ENCODE results near the gene ACOT8. TPM values are rescaled to one million over a fixed set of nuclear protein-coding genes. Genes with fewer than 3 reads are reported as not detected.
A peak's percentile ranks its signal among the peaks of the same experiment; 100 is the strongest.

ACOT8 gene
- polyA plus RNA-seq, 3 donors = 40.9 to 52.4 (median 44.6) TPM

GRCh38 chr20:45897692-45898091 is 40.5 kb upstream of the ACOT8 start:
- Mint-ChIP-seq H3K9me3 (peaks cover 0 to 3% (median 0%) of the 10 kb centered on the region in 7 donors), H3K4me1 (peaks cover 14% of the 10 kb centered on the region), H3K36me3 (peaks cover 57 to 69% of the 10 kb centered on the region in 2 donors), H3K27me3 (ENCODE audit: low read depth in 3 of 3) (no peaks in the 10 kb centered on the region), H3K4me3 (no peak overlapping the region), H3K27ac (peak overlapping the region in 3 of 7 donors; percentile 28 to 46 (median 35))
- Histone ChIP-seq H3K36me3 (replicated peaks in 1 of 2; ENCODE audit: control insufficient read depth in 1 of 2, insufficient read depth in 2 of 2, low read length in 2 of 2) (peaks cover 57 to 66% of the 10 kb centered on the region in 2 donors), H3K4me3 (replicated peaks in 1 of 3; ENCODE audit: low read depth in 2 of 3, low read length in 3 of 3) (no peak overlapping the region), H3K79me2 (ENCODE audit: insufficient read depth, low read length) (peaks cover 26% of the 10 kb centered on the region), H2AFZ (ENCODE audit: insufficient read depth, low read depth, low read length, poor library complexity, severe bottlenecking) (no peak overlapping the region), H3K27me3 (ENCODE audit: control insufficient read depth in 2 of 2, insufficient read depth in 2 of 2, low read length in 2 of 2) (no peaks in the 10 kb centered on the region), H3K4me1 (ENCODE audit: control insufficient read depth in 1 of 2, insufficient read depth in 2 of 2, low read length in 2 of 2) (peaks cover 12 to 16% of the 10 kb centered on the region in 2 donors), H3K4me2 (replicated peaks; ENCODE audit: extremely low read depth, low read length, poor library complexity, severe bottlenecking) (no peak overlapping the region), H3K9ac (ENCODE audit: insufficient read depth, low read length, poor library complexity, severe bottlenecking) (no peak overlapping the region), H3K27ac (ENCODE audit: low read depth in 1 of 2, low read length in 2 of 2) (no peak overlapping the region), H4K20me1 (ENCODE audit: insufficient read depth, low read length) (peaks cover 44% of the 10 kb centered on the region), H3K9me3 (replicated peaks in 1 of 2; ENCODE audit: control insufficient read depth in 1 of 2, insufficient read depth in 1 of 2, low read length in 2 of 2) (no peaks in the 10 kb centered on the region)
- intact Hi-C loops (cut with micrococcal nuclease) = no loop called here
- DNase-seq = no peak
- no peak for TF ChIP-seq CTCF (IDR thresholded peaks at IDR 0.05)
- WGBS (ENCODE audit: insufficient coverage) = 96% methylated on average over 7 of the region's 7 CpGs

- H3K4me1 ChIP-seq (ENCODE audit: control insufficient read depth in 1 of 2, insufficient read depth in 2 of 2, low read length in 2 of 2) = peaks cover 16 to 20% of the 10 kb centered on the region in 2 donors
- no peaks in the 10 kb centered on the region for H3K9me3 ChIP-seq (replicated peaks in 1 of 2; ENCODE audit: control insufficient read depth in 1 of 2, insufficient read depth in 1 of 2, low read length in 2 of 2)
- peaks cover 57 to 67% of the 10 kb centered on the region in 2 donors for H3K36me3 ChIP-seq (replicated peaks in 1 of 2; ENCODE audit: control insufficient read depth in 1 of 2, insufficient read depth in 2 of 2, low read length in 2 of 2)
These were observed 40.1 kb upstream of the ACOT8 start for GRCh38 chr20:45897289-45897688.

More at GRCh38 chr20:45897289-45897688, 40.1 kb upstream of the ACOT8 start:
- Mint-ChIP-seq H3K4me1 (peaks cover 18% of the 10 kb centered on the region), H3K4me3 (no peak overlapping the region), H3K27me3 (ENCODE audit: low read depth in 3 of 3) (no peaks in the 10 kb centered on the region), H3K9me3 (peaks cover 0 to 3% (median 0%) of the 10 kb centered on the region in 7 donors), H3K27ac (peak overlapping the region in 2 of 7 donors; percentile 35 to 36), H3K36me3 (peaks cover 59 to 69% of the 10 kb centered on the region in 2 donors)
- H2AFZ ChIP-seq (ENCODE audit: insufficient read depth, low read depth, low read length, poor library complexity, severe bottlenecking) = no peak overlapping the region
- no peak for TF ChIP-seq CTCF (IDR thresholded peaks at IDR 0.05)
- WGBS (ENCODE audit: insufficient coverage) = no CpG with 5 or more reads among the region's 2 CpGs
- H3K4me3 ChIP-seq (replicated peaks in 1 of 3; ENCODE audit: low read depth in 2 of 3, low read length in 3 of 3) = no peak overlapping the region
- H3K9ac ChIP-seq (ENCODE audit: insufficient read depth, low read length, poor library complexity, severe bottlenecking) = no peak overlapping the region
- DNase-seq = no peak
- no peak overlapping the region for H3K27ac ChIP-seq (ENCODE audit: low read depth in 1 of 2, low read length in 2 of 2)
- H3K27me3 ChIP-seq (ENCODE audit: control insufficient read depth in 2 of 2, insufficient read depth in 2 of 2, low read length in 2 of 2) = no peaks in the 10 kb centered on the region
- H4K20me1 ChIP-seq (ENCODE audit: insufficient read depth, low read length) = peaks cover 45% of the 10 kb centered on the region
- H3K4me2 ChIP-seq (replicated peaks; ENCODE audit: extremely low read depth, low read length, poor library complexity, severe bottlenecking) = no peak overlapping the region
- H3K79me2 ChIP-seq (ENCODE audit: insufficient read depth, low read length) = peaks cover 29% of the 10 kb centered on the region
- intact Hi-C loops (cut with micrococcal nuclease) = no loop called here

Data from CD14-positive monocyte (primary cell).